ENCODE data around the gene OR2V2.

GRCh38 chr5:181166812-181167733 is 19.7 kb downstream of the OR2V2 start:
- TF ChIP-seq EZH2phosphoT487 (IDR thresholded peaks at IDR 0.05; ENCODE audit: borderline replicate concordance, low read length) (no peak), CTCF (conservative IDR thresholded peaks at IDR 0.05; ENCODE audit: low read depth, low read length) (no peak)
